ENCODE measurements around the gene TGFBRAP1.

- TF ChIP-seq EZH2phosphoT487 (IDR thresholded peaks at IDR 0.05; ENCODE audit: insufficient read depth, low read depth) (no peak), EZH2 (IDR thresholded peaks at IDR 0.05; ENCODE audit: insufficient read depth, poor library complexity, severe bottlenecking) (no peak)
Observed at GRCh38 chr2:105296017-105296611, 33.4 kb downstream of the TGFBRAP1 start.
